ENCODE data around the gene FADS3.

GRCh38 chr11:61842528-61842820 is 48.9 kb downstream of the FADS3 start:
- TF ChIP-seq EZH2 (IDR thresholded peaks at IDR 0.05; ENCODE audit: low read length, unreplicated experiment): no peak
- no peak for TF ChIP-seq CTCF (conservative IDR thresholded peaks at IDR 0.05; ENCODE audit: low read depth, low read length)
- TF ChIP-seq EZH2phosphoT487 (IDR thresholded peaks at IDR 0.05; ENCODE audit: borderline replicate concordance, low read length): no peak
